Measurements from ENCODE around the gene TSEN15.

The TSEN15 gene

GRCh38 chr1:184052194-184052559 is 647 bp downstream of the TSEN15 start:
- H3K9me3 Mint-ChIP-seq, result no peaks in the 10 kb centered on the region
- no peak for ATAC-seq (replicated peaks)
- peaks cover 3 to 23% of the 10 kb centered on the region in 2 donors for H3K36me3 Mint-ChIP-seq
- no peak for DNase-seq
- peaks cover 18 to 27% of the 10 kb centered on the region in 2 donors for H3K4me1 Mint-ChIP-seq
- H3K27me3 Mint-ChIP-seq, result peaks cover 28 to 36% of the 10 kb centered on the region in 2 donors
- H3K4me3 Mint-ChIP-seq, result peak overlapping the region; percentile 88 to 99
- peak overlapping the region; percentile 99 for H3K27ac Mint-ChIP-seq

- Mint-ChIP-seq H3K4me3 (peak overlapping the region; percentile 88 to 99), H3K27ac (no peak overlapping the region), H3K4me1 (peaks cover 18 to 27% of the 10 kb centered on the region in 2 donors), H3K9me3 (no peaks in the 10 kb centered on the region), H3K36me3 (peaks cover 3 to 24% of the 10 kb centered on the region in 2 donors), H3K27me3 (peaks cover 22 to 30% of the 10 kb centered on the region in 2 donors)
- DNase-seq, result no peak
- ATAC-seq (replicated peaks), result no peak
Measured at GRCh38 chr1:184052750-184053149, 1.2 kb downstream of the TSEN15 start.

GRCh38 chr1:184053881-184054280 is 2.4 kb downstream of the TSEN15 start:
- peaks cover 19 to 27% of the 10 kb centered on the region in 2 donors for H3K4me1 Mint-ChIP-seq
- ATAC-seq (replicated peaks) (no peak), DNase-seq (no peak)
- H3K4me3 Mint-ChIP-seq, result no peak overlapping the region
- H3K27ac Mint-ChIP-seq, result no peak overlapping the region
- H3K27me3 Mint-ChIP-seq, result peaks cover 15 to 22% of the 10 kb centered on the region in 2 donors
- no peaks in the 10 kb centered on the region for H3K9me3 Mint-ChIP-seq
- H3K36me3 Mint-ChIP-seq, result peaks cover 3 to 24% of the 10 kb centered on the region in 2 donors

GRCh38 chr1:184056921-184057555 is 5.5 kb downstream of the TSEN15 start:
- no peak overlapping the region for H3K27ac Mint-ChIP-seq
- ATAC-seq (replicated peaks), result no peak
- H3K4me3 Mint-ChIP-seq, result no peak overlapping the region
- DNase-seq, result no peak
- H3K9me3 Mint-ChIP-seq, result no peaks in the 10 kb centered on the region
- H3K27me3 Mint-ChIP-seq, result no peaks in the 10 kb centered on the region
- H3K36me3 Mint-ChIP-seq, result peaks cover 5 to 32% of the 10 kb centered on the region in 2 donors
- peaks cover 13 to 16% of the 10 kb centered on the region in 2 donors for H3K4me1 Mint-ChIP-seq

- DNase-seq (no peak), ATAC-seq (replicated peaks) (no peak)
- Mint-ChIP-seq H3K27ac (no peak overlapping the region), H3K36me3 (peaks cover 12 to 26% of the 10 kb centered on the region in 2 donors), H3K4me3 (no peak overlapping the region), H3K9me3 (no peaks in the 10 kb centered on the region), H3K4me1 (peaks cover 5 to 6% of the 10 kb centered on the region in 2 donors), H3K27me3 (no peaks in the 10 kb centered on the region)
Measured at GRCh38 chr1:184059887-184060286, 8.4 kb downstream of the TSEN15 start.

- Mint-ChIP-seq H3K4me1 (peaks cover 5 to 6% of the 10 kb centered on the region in 2 donors), H3K27ac (no peak overlapping the region), H3K4me3 (no peak overlapping the region), H3K9me3 (no peaks in the 10 kb centered on the region), H3K27me3 (no peaks in the 10 kb centered on the region), H3K36me3 (peaks cover 14 to 23% of the 10 kb centered on the region in 2 donors)
- DNase-seq (no peak), ATAC-seq (replicated peaks) (no peak)
Measured at GRCh38 chr1:184060316-184060715, 8.8 kb downstream of the TSEN15 start.

GRCh38 chr1:184061396-184062003 is 10.0 kb downstream of the TSEN15 start:
- DNase-seq, result no peak
- Mint-ChIP-seq H3K4me3 (no peak overlapping the region), H3K36me3 (peaks cover 14 to 25% of the 10 kb centered on the region in 2 donors), H3K4me1 (peaks cover 5 to 6% of the 10 kb centered on the region in 2 donors), H3K27me3 (no peaks in the 10 kb centered on the region), H3K27ac (no peak overlapping the region), H3K9me3 (no peaks in the 10 kb centered on the region)
- no peak for ATAC-seq (replicated peaks)

- H3K4me3 Mint-ChIP-seq, result no peak overlapping the region
- peaks cover 1 to 5% of the 10 kb centered on the region in 2 donors for H3K4me1 Mint-ChIP-seq
- H3K36me3 Mint-ChIP-seq, result peaks cover 14 to 22% of the 10 kb centered on the region in 2 donors
- ATAC-seq (replicated peaks), result no peak
- H3K27me3 Mint-ChIP-seq, result no peaks in the 10 kb centered on the region
- H3K9me3 Mint-ChIP-seq, result no peaks in the 10 kb centered on the region
- H3K27ac Mint-ChIP-seq, result no peak overlapping the region
- no peak for DNase-seq
Measured at GRCh38 chr1:184062640-184063286, 11.2 kb downstream of the TSEN15 start.

- DNase-seq, result no peak
- no peak for ATAC-seq (replicated peaks)
- H3K4me1 Mint-ChIP-seq, result peaks cover 0 to 5% of the 10 kb centered on the region in 2 donors
- peaks cover 12 to 14% of the 10 kb centered on the region in 2 donors for H3K36me3 Mint-ChIP-seq
- H3K27ac Mint-ChIP-seq, result no peak overlapping the region
- H3K27me3 Mint-ChIP-seq, result no peaks in the 10 kb centered on the region
- no peaks in the 10 kb centered on the region for H3K9me3 Mint-ChIP-seq
- no peak overlapping the region for H3K4me3 Mint-ChIP-seq
Measured at GRCh38 chr1:184065559-184065958, 14.0 kb downstream of the TSEN15 start.

GRCh38 chr1:184068354-184068753 is 16.8 kb downstream of the TSEN15 start:
- DNase-seq (no peak), ATAC-seq (replicated peaks) (no peak)
- Mint-ChIP-seq H3K36me3 (peaks cover 16 to 26% of the 10 kb centered on the region in 2 donors), H3K9me3 (no peaks in the 10 kb centered on the region), H3K4me1 (peaks cover 0 to 5% of the 10 kb centered on the region in 2 donors), H3K27ac (no peak overlapping the region), H3K27me3 (no peaks in the 10 kb centered on the region), H3K4me3 (no peak overlapping the region)

GRCh38 chr1:184069675-184070074 is 18.1 kb downstream of the TSEN15 start:
- no peaks in the 10 kb centered on the region for H3K27me3 Mint-ChIP-seq
- no peak overlapping the region for H3K4me3 Mint-ChIP-seq
- no peaks in the 10 kb centered on the region for H3K9me3 Mint-ChIP-seq
- DNase-seq, result no peak
- H3K27ac Mint-ChIP-seq, result no peak overlapping the region
- no peaks in the 10 kb centered on the region for H3K4me1 Mint-ChIP-seq
- ATAC-seq (replicated peaks), result no peak
- peaks cover 12 to 21% of the 10 kb centered on the region in 2 donors for H3K36me3 Mint-ChIP-seq

- H3K27me3 Mint-ChIP-seq, result no peaks in the 10 kb centered on the region
- DNase-seq (no peak), ATAC-seq (replicated peaks) (no peak)
- H3K9me3 Mint-ChIP-seq, result peaks cover 0 to 1% of the 10 kb centered on the region in 2 donors
- peaks cover 11 to 19% of the 10 kb centered on the region in 2 donors for H3K36me3 Mint-ChIP-seq
- no peak overlapping the region for H3K4me3 Mint-ChIP-seq
- H3K4me1 Mint-ChIP-seq, result no peaks in the 10 kb centered on the region
- no peak overlapping the region for H3K27ac Mint-ChIP-seq
Measured at GRCh38 chr1:184072376-184072775, 20.8 kb downstream of the TSEN15 start.

- ATAC-seq (replicated peaks) (no peak), DNase-seq (no peak)
- Mint-ChIP-seq H3K4me1 (no peaks in the 10 kb centered on the region), H3K27me3 (no peaks in the 10 kb centered on the region), H3K36me3 (peaks cover 11 to 19% of the 10 kb centered on the region in 2 donors), H3K4me3 (no peak overlapping the region), H3K9me3 (peaks cover 0 to 1% of the 10 kb centered on the region in 2 donors), H3K27ac (no peak overlapping the region)
Measured at GRCh38 chr1:184074383-184074782, 22.9 kb downstream of the TSEN15 start.

GRCh38 chr1:184075055-184076029 is 23.8 kb downstream of the TSEN15 start:
- H3K27ac Mint-ChIP-seq, result no peak overlapping the region
- ATAC-seq (replicated peaks) (peak; percentile 45 to 56), DNase-seq (no peak)
- peaks cover 11 to 19% of the 10 kb centered on the region in 2 donors for H3K36me3 Mint-ChIP-seq
- H3K27me3 Mint-ChIP-seq, result no peaks in the 10 kb centered on the region
- no peaks in the 10 kb centered on the region for H3K4me1 Mint-ChIP-seq
- no peak overlapping the region for H3K4me3 Mint-ChIP-seq
- H3K9me3 Mint-ChIP-seq, result peaks cover 0 to 1% of the 10 kb centered on the region in 2 donors
